NCI-H524 (cell line): ENCODE measurements around the gene MAPK1.
"Not testable (repeated sequence)": the region's sequence is repeated elsewhere in the genome, so short reads cannot be mapped to it uniquely, and the experiment has no call there.

ENCODE experiments used
- DNase-seq, 2 experiments: peaks; one replicate each; lab custom pipeline; 2025; lab: John Stamatoyannopoulos, UW

MAPK1 gene

DNA sequence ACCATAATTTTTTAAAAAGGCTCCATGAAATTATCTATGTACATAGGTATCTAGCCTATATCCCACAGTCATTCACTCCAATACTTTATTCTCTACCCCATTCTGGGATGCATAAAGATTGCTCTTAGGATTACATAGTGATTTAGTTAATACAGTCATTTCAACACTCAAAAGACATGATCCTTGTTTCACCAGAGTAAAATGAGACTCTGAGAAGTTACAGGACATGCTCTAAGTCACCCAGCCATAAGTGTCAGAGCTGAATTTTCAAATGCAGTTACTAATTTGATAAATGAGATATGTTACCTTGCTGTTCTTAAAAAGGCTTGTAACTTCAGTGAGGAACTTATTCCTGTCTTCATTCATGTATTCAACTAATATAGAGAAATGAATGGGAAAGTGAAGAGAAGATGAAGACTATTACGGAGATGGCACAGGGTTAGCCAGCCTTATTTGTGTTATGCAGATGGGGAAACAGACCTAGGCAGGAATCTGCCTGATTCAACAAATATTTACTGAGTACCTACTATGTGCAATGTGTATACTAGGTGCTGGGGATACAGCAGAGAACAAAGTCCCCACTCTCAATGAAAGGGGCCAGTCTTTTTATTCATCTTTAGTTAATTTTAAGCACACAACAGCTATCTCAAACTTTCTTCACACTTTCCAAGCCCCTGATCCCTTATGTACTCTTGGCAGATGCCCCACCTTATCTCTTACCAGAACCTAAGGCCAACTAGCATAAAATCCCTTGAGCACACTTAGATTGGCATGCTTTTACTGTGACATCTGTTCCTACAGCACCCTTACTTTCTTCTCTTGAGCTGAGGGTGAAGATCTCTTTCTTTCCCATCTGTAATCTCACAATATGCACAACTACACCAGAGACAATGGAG is 21.6 kb downstream of the MAPK1 start:
- DNase-seq, result peak; percentile 59 to 79

GRCh38 chr22:21842946-21843345 is 24.5 kb downstream of the MAPK1 start:
- no peak for DNase-seq

- no peak for DNase-seq
Observed at GRCh38 chr22:21841422-21841821, 26.0 kb downstream of the MAPK1 start.

DNA sequence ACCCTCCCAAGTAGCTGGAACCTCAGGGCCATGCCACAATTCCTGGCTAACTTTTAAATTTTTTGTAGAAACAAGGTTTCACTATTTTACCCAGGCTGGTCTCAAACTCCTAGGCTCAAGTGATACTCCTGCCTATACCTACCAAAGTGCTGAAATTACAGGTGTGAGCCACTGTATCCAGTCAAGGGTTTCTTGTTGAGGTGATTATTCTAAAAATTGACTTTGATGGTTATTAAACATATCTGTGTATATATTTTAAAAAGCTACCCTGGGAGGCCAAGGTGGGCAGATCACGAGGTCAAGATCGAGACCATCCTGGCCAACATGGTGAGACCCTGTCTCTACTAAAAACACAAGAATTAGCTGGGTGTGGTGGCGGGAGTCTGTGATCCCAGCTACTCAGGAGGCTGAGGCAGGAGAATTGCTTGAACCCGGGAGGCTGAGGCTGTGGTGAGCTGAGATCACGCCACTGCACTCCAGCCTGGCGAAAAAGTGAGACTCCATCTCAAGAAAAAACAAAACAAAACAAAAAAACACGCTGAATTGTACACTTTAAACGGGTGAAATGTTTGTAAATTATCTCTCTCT is 27.1 kb downstream of the MAPK1 start:
- no peak for DNase-seq

DNA sequence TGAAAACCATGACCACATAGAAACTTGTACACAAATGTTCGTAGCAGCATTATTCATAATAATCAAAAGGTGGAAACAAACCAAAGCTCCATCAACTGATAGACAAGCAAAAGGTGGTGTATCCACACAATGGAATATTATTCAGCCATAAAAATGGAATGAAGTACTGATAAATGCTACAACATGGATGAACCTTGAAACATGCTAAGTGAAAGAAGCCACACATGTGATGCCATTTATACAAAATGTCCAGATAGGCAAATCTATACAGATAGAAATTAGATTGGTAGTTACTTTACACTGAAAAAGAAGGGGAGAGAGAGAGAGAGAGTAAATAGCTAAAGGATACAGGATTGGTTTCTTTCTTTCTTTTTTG is 27.7 kb downstream of the MAPK1 start:
- no peak for DNase-seq

GRCh38 chr22:21839104-21839764 is 28.2 kb downstream of the MAPK1 start:
- DNase-seq, result not testable (repeated sequence)

- no peak for DNase-seq
Observed at GRCh38 chr22:21837248-21837979, 30.0 kb downstream of the MAPK1 start.

DNA sequence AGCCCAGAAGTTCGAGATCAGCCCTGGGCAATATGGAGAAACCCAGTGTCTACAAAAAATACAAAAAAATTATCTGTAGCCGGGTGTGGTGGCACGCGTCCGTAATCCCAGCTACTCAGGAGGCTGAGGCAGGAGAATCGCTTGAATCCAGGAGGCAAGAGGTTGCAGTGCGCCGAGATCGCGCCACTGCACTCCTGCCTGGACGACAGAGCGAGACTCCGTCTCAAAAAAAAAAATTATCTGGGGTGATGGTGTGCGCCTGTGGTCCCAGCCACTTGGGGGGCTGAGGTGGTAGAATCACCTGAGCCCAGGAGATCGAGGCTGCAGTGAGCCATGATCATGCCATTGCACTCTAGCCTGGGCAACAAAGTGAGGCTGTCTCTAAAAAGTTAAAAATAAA is 31.0 kb downstream of the MAPK1 start:
- DNase-seq, result not testable (repeated sequence)

DNA sequence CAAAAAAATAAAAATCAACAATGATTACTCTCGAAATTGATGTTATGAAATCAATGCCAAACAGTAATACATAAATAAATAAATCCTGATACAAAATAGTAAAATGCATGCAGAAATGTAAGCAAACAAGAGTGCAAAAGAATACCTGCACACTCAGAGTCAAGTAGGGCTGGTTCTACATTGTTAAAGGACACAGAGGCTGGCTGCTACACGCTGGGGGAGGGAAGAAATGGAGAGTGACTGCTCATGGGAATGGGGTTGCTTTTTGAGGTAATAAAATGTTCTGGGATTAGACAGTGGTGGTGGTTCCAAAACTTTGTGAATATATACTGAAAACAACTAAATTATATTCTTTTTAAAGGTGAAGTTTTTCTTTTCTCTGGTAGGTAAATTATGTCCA is 32.1 kb downstream of the MAPK1 start:
- no peak for DNase-seq

- DNase-seq, result no peak
Observed at GRCh38 chr22:21834869-21835268, 32.6 kb downstream of the MAPK1 start.

- no peak for DNase-seq
Observed at GRCh38 chr22:21832291-21833290, 34.9 kb downstream of the MAPK1 start.

GRCh38 chr22:21829523-21829922 is 37.9 kb downstream of the MAPK1 start:
- DNase-seq, result no peak

GRCh38 chr22:21828268-21828638 is 39.2 kb downstream of the MAPK1 start:
- DNase-seq, result no peak

- no peak for DNase-seq
Observed at GRCh38 chr22:21827628-21828267, 39.7 kb downstream of the MAPK1 start.

- DNase-seq, result no peak
Observed at GRCh38 chr22:21826204-21826603, 41.2 kb downstream of the MAPK1 start.

DNA sequence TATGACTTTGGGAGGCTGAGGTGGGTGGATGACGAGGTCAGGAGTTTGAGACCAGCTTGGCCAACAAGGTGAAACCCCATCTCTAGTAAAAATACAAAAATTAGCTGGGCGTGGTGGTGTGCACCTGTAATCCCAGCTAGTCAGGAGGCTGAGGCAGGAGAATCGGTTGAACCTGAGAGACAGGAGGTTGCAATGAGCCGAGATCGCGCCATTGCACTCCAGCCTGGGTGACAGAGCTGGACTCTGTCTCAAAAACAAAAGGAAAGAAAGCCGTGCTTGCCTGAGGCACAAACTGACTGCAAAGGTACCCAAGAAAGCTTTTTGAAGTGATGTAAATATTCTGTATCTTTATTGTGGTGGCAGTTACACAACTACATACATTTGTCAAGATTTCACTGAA is 42.5 kb downstream of the MAPK1 start:
- DNase-seq, result not testable (repeated sequence)

DNA sequence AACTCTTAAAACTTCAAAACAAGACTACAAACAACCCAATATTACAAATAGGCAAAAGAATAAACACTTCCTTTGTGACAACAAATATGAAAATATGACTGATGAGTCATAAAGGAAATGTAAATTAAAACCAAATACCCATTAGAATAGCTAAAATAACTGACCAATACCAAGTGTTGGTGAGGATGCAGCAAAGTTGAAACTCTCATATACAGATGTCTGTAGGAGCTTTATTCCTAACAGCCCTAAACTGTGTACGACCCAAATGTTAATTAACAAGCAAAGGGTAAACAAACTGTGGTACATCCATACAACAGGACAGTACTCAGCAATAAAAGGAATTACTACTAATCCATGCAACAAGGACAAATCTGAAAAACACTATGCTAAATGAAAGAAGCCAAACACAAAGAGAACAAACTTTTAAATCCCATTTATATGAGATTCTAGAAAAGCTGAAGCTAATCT is 43.0 kb downstream of the MAPK1 start:
- no peak for DNase-seq

DNA sequence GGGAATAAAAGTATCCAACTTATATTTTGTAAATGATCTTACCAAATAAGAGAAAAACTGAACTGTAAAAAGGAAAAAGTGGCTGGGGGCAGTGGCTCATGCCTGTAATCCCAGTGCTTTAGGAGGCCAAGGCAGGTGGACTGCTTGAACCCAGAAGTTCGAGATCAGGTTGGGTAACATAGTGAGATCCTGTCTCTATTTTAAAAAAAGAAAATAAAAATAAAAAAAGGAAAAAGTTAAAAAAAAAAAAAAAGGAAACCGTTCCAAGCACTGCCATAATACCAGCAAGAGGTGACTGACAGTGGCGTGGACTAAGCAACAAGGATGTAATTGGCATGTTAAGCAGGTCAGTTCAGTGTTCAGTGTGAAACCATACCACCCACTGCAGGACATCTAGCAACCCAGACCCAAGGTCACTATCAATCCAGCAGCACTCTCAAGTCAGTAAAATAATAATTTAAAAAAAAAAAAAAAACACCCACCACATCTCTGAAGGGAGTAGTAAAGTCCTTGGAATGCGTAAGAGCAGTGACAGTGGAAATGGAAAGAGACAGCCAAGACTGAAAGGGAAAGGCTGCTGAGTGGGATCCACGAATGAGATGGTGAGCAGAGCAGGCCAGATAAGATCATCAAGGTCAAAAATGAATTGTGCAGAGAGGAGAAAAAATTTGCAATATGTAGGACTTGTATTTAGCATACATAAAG is 43.6 kb downstream of the MAPK1 start:
- DNase-seq, result no peak

- DNase-seq, result no peak
Observed at GRCh38 chr22:21819183-21819770, 48.2 kb downstream of the MAPK1 start.
